ENCODE results near the gene TMEM81. TPM values are rescaled to one million over a fixed set of nuclear protein-coding genes. Genes with fewer than 3 reads are reported as not detected.

The TMEM81 gene
- total RNA-seq, 6 experiments from 2014 or later = 1.4 to 2.3 (median 1.7) TPM

DNA sequence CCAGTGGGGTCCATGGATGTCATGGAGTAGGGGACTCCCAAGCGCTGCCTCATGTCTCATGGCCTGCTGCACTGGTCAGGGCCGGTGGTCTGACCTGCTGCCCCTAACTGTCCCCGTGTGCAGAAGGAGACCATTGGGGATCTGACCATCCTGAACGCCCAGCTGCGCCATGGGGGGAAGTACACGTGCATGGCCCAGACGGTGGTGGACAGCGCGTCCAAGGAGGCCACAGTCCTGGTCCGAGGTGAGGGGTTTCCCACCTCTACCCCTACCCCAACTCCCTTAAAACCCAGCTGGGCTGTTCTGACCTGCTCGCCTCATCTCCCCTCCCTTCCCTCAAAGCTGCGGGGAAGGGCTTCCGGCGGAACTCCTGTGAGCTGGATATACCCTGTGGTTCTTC lies 18.6 kb downstream of the TMEM81 start:
- H3K36me3 Mint-ChIP-seq (ENCODE audit: low read depth) = no peaks in the 10 kb centered on the region
- H3K4me1 Mint-ChIP-seq (ENCODE audit: low read depth) = no peaks in the 10 kb centered on the region
- no peak for DNase-seq
- H3K27me3 Mint-ChIP-seq (ENCODE audit: insufficient read depth) = peaks cover 31% of the 10 kb centered on the region
- H3K9me3 Mint-ChIP-seq = no peaks in the 10 kb centered on the region
- no peak overlapping the region for H3K27ac Mint-ChIP-seq
- TF ChIP-seq, protein P1, sequence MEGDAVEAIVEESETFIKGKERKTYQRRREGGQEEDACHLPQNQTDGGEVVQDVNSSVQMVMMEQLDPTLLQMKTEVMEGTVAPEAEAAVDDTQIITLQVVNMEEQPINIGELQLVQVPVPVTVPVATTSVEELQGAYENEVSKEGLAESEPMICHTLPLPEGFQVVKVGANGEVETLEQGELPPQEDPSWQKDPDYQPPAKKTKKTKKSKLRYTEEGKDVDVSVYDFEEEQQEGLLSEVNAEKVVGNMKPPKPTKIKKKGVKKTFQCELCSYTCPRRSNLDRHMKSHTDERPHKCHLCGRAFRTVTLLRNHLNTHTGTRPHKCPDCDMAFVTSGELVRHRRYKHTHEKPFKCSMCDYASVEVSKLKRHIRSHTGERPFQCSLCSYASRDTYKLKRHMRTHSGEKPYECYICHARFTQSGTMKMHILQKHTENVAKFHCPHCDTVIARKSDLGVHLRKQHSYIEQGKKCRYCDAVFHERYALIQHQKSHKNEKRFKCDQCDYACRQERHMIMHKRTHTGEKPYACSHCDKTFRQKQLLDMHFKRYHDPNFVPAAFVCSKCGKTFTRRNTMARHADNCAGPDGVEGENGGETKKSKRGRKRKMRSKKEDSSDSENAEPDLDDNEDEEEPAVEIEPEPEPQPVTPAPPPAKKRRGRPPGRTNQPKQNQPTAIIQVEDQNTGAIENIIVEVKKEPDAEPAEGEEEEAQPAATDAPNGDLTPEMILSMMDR (IDR thresholded peaks at IDR 0.05) = no peak
- no peak overlapping the region for H3K4me3 Mint-ChIP-seq

DNA sequence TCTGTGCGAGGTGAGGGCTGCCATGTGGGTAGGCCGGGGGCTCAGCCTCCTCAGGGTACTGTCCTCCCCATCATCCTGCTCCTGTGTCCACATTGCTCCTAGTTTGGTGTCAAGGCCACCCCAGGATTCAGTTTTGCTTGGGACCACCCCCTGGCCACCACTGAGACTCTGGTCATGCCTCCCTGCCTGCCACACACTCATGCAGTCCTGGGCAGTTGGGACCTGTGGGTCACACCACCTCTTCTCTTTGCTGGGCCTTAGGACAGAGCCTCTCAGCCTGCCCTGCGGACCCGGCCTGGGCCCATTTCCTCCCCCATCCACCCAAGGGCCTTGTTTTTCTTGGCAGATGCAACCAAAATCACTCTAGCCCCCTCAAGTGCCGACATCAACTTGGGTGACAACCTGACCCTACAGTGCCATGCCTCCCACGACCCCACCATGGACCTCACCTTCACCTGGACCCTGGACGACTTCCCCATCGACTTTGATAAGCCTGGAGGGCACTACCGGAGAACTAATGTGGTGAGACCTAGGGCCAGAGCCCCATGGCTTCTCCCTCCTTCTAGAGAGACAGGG lies 19.4 kb downstream of the TMEM81 start:
- Mint-ChIP-seq H3K4me3 (no peak overlapping the region), H3K4me1 (ENCODE audit: low read depth) (no peaks in the 10 kb centered on the region), H3K9me3 (no peaks in the 10 kb centered on the region), H3K27ac (no peak overlapping the region), H3K36me3 (ENCODE audit: low read depth) (no peaks in the 10 kb centered on the region), H3K27me3 (ENCODE audit: insufficient read depth) (peaks cover 27% of the 10 kb centered on the region)
- DNase-seq = no peak
- TF ChIP-seq, protein P1 (IDR thresholded peaks at IDR 0.05) = no peak

DNA sequence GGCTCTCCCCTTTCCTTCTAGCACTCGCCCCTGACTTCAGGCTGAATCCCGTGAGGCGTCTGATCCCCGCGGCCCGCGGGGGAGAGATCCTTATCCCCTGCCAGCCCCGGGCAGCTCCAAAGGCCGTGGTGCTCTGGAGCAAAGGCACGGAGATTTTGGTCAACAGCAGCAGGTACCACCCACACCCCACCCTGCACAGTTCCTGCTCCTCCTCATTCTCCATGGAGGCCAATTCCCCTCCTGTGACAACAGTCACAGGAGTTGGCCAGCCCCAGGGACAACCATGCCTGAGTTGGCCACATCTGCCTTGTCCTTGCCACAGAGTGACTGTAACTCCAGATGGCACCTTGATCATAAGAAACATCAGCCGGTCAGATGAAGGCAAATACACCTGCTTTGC lies 20.0 kb downstream of the TMEM81 start:
- no peak overlapping the region for H3K4me3 Mint-ChIP-seq
- no peaks in the 10 kb centered on the region for H3K9me3 Mint-ChIP-seq
- peaks cover 25% of the 10 kb centered on the region for H3K27me3 Mint-ChIP-seq (ENCODE audit: insufficient read depth)
- TF ChIP-seq, protein P1 (IDR thresholded peaks at IDR 0.05) = no peak
- H3K27ac Mint-ChIP-seq = no peak overlapping the region
- H3K36me3 Mint-ChIP-seq (ENCODE audit: low read depth) = no peaks in the 10 kb centered on the region
- H3K4me1 Mint-ChIP-seq (ENCODE audit: low read depth) = no peaks in the 10 kb centered on the region
- DNase-seq = no peak

GRCh38 chr1:205062895-205063294 lies 21.4 kb downstream of the TMEM81 start:
- DNase-seq = no peak
- Mint-ChIP-seq H3K4me3 (no peak overlapping the region), H3K4me1 (ENCODE audit: low read depth) (no peaks in the 10 kb centered on the region), H3K27me3 (ENCODE audit: insufficient read depth) (peaks cover 27% of the 10 kb centered on the region), H3K36me3 (ENCODE audit: low read depth) (no peaks in the 10 kb centered on the region), H3K9me3 (no peaks in the 10 kb centered on the region), H3K27ac (no peak overlapping the region)
- TF ChIP-seq, protein P1 (IDR thresholded peaks at IDR 0.05) = no peak

GRCh38 chr1:205062319-205062718 lies 21.9 kb downstream of the TMEM81 start:
- Mint-ChIP-seq H3K27me3 (ENCODE audit: insufficient read depth) (peaks cover 29% of the 10 kb centered on the region), H3K9me3 (no peaks in the 10 kb centered on the region), H3K4me1 (ENCODE audit: low read depth) (no peaks in the 10 kb centered on the region), H3K36me3 (ENCODE audit: low read depth) (no peaks in the 10 kb centered on the region), H3K4me3 (no peak overlapping the region), H3K27ac (no peak overlapping the region)
- TF ChIP-seq, protein P1 (IDR thresholded peaks at IDR 0.05) = no peak
- no peak for DNase-seq

DNA sequence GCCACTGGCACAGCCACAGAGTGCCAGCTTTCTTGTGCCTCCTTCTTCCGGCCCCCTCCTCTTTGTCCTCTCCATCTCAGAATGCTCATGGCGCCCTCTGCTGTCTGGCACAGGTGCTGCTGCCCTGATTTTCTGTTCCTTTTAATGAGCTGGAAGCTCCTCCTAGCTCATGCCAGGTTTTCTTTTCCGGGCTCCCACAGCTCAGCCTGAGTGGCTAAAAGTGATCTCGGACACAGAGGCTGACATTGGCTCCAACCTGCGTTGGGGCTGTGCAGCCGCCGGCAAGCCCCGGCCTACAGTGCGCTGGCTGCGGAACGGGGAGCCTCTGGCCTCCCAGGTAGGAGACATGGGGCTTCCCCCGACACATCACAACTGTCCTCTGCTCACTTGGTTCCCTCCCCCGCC lies 22.6 kb downstream of the TMEM81 start:
- TF ChIP-seq, protein P1 (IDR thresholded peaks at IDR 0.05) = peak; percentile 91
- Mint-ChIP-seq H3K27me3 (ENCODE audit: insufficient read depth) (peaks cover 32% of the 10 kb centered on the region), H3K4me3 (no peak overlapping the region), H3K9me3 (no peaks in the 10 kb centered on the region), H3K4me1 (ENCODE audit: low read depth) (no peaks in the 10 kb centered on the region), H3K36me3 (ENCODE audit: low read depth) (no peaks in the 10 kb centered on the region), H3K27ac (no peak overlapping the region)
- DNase-seq = peak; percentile 51
